ENCODE measurements around the gene FDXACB1. TPM values are rescaled to one million over a fixed set of nuclear protein-coding genes. Genes with fewer than 3 reads are reported as not detected.
A peak's percentile ranks its signal among the peaks of the same experiment; 100 is the strongest.

The FDXACB1 gene
- total and polyA plus RNA-seq, 8 donors = 0.29 to 4.3 (median 1.5) TPM; not detected in 2

DNA sequence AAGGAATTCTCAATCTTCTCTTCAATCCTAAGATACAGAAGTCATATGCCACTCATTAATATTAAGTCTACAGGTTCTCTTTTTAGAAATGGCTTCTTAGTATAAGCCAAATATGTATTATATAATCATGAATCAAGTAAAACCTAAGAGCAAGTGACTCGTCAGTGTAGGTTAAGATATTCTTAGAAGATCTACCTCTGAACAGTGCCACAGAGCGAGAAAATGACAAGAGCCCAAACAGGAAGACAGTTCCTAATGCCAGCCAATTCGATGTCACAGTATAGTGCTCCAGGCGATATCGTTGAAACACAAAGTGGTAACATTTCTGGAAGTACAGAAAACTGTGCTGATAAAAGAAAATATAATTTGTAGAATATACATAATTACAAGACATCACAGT, 40.9 kb downstream of the FDXACB1 start:
- no peaks in the 10 kb centered on the region for H3K9me3 ChIP-seq

DNA sequence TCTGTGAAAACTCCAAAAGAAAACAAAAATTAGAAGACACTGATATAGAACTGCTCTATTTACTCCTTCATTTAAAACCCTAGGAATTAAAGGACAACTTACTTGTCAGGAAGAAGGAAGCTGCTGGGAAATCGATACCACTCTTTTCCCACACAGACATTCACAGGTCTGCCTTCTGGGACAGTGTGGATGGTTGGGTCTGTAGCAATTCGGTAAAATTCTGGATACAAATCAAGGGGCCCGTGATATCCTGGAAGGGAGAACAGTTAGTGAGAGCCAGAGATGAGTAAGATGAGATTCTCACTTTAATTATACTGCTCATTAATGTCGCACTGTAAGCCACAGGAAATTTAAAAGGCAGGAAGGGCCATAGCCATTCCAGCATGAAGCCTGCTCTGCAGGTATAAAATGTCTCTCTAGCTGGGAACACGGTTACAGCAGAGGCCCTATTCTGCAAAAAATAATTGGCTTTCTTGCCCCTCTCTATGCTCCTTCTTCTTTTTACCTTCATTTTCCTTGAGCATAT, 41.5 kb downstream of the FDXACB1 start:
- Histone ChIP-seq H3K27me3 (no peaks in the 10 kb centered on the region), H3K4me1 (peaks cover 0 to 33% (median 16%) of the 10 kb centered on the region in 4 donors), H3K27ac (peak overlapping the region in 1 of 5 donors; percentile 8), H3K36me3 (peaks cover 4 to 52% (median 44%) of the 10 kb centered on the region in 4 donors), H3K4me3 (no peak overlapping the region), H3K9me3 (no peaks in the 10 kb centered on the region)
- TF ChIP-seq POLR2A (IDR thresholded peaks at IDR 0.05) (no peak), POLR2AphosphoS5 (IDR thresholded peaks at IDR 0.05) (no peak)
- TF ChIP-seq, protein P1, sequence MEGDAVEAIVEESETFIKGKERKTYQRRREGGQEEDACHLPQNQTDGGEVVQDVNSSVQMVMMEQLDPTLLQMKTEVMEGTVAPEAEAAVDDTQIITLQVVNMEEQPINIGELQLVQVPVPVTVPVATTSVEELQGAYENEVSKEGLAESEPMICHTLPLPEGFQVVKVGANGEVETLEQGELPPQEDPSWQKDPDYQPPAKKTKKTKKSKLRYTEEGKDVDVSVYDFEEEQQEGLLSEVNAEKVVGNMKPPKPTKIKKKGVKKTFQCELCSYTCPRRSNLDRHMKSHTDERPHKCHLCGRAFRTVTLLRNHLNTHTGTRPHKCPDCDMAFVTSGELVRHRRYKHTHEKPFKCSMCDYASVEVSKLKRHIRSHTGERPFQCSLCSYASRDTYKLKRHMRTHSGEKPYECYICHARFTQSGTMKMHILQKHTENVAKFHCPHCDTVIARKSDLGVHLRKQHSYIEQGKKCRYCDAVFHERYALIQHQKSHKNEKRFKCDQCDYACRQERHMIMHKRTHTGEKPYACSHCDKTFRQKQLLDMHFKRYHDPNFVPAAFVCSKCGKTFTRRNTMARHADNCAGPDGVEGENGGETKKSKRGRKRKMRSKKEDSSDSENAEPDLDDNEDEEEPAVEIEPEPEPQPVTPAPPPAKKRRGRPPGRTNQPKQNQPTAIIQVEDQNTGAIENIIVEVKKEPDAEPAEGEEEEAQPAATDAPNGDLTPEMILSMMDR (IDR thresholded peaks at IDR 0.05) = no peak
- intact Hi-C loops (cut with DNase I; ENCODE audit: low total_unique reads) = no loop called here
- no peak for DNase-seq
- WGBS, 5 donors = 86 to 92% (median 89%) methylated on average over 5 of the region's 5 CpGs

More for the DNA sequence above, 40.9 kb downstream of the FDXACB1 start:
- TF ChIP-seq EP300 (IDR thresholded peaks at IDR 0.05) = no peak
- no peak for TF ChIP-seq POLR2AphosphoS5 (IDR thresholded peaks at IDR 0.05)
- TF ChIP-seq POLR2A (IDR thresholded peaks at IDR 0.05) = no peak
- Histone ChIP-seq H3K36me3 (peaks cover 4 to 56% (median 49%) of the 10 kb centered on the region in 4 donors), H3K27me3 (no peaks in the 10 kb centered on the region), H3K4me3 (no peak overlapping the region), H3K27ac (no peak overlapping the region), H3K4me1 (peaks cover 0 to 33% (median 16%) of the 10 kb centered on the region in 4 donors)
- intact Hi-C loops (cut with DNase I; ENCODE audit: low total_unique reads) = no loop called here
- DNase-seq = no peak
- 94 to 97% (median 94%) methylated on average over 5 of the region's 5 CpGs for WGBS, 5 donors

DNA sequence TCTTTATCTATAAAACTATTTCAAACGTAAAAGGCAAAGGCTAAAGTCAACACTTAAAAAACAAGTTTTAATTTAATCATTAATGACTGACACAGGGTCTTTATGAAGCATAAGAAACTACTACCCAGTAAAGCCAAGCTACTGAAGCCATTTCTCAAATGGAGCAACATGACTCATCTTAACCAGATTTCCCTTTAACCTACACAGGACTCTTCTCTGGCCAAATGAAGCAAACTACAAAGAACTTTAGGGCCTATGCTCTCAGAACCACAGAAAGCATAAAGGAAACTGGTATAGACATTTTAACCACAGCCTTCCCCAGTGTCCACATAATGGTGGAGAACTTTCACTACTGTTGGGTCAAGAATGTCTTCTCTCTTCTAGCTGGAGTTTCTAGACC, 42.2 kb downstream of the FDXACB1 start:
- H3K27ac ChIP-seq = peak overlapping the region in 2 of 5 donors; percentile 8 to 21
- H3K36me3 ChIP-seq = peaks cover 4 to 50% (median 44%) of the 10 kb centered on the region in 4 donors
- DNase-seq = peak in 1 of 2 donors; percentile 38
- H3K4me1 ChIP-seq = peaks cover 0 to 33% (median 16%) of the 10 kb centered on the region in 4 donors
- 22 to 67% (median 50%) methylated on average over 1 of the region's 1 CpG for WGBS, 5 donors
- no peaks in the 10 kb centered on the region for H3K9me3 ChIP-seq
- intact Hi-C loops (cut with DNase I; ENCODE audit: low total_unique reads) = no loop called here
- no peak overlapping the region for H3K4me3 ChIP-seq
- TF ChIP-seq POLR2A (IDR thresholded peaks at IDR 0.05) (no peak), POLR2AphosphoS5 (IDR thresholded peaks at IDR 0.05) (no peak), EP300 (IDR thresholded peaks at IDR 0.05) (no peak)
- TF ChIP-seq, protein P1 (IDR thresholded peaks at IDR 0.05) = no peak
- H3K27me3 ChIP-seq = no peaks in the 10 kb centered on the region

DNA sequence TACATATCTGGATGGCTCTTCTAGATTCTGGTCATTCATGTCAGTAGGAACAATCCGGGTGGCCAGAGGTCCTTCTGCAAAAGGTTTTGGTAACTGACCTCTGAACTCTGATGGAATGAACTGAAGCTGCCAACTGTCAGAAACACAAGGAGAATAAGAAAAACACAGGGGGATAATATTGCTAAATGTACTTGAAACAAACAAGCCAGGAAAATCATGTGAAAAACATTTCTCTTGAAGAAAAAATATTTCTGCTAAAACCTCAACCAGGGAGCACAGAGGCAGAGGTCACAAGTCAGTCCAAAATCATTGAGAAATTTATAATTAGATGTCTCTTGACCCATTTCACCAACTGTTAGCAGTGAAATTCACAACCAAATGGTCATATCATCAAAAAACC, 42.8 kb downstream of the FDXACB1 start:
- no peak overlapping the region for H3K27ac ChIP-seq
- H3K36me3 ChIP-seq = peaks cover 4 to 55% (median 47%) of the 10 kb centered on the region in 4 donors
- no peak overlapping the region for H3K4me3 ChIP-seq
- H3K9me3 ChIP-seq = no peaks in the 10 kb centered on the region
- no peaks in the 10 kb centered on the region for H3K27me3 ChIP-seq
- WGBS, 5 donors = 55 to 97% (median 72%) methylated on average over 1 of the region's 1 CpG
- peaks cover 0 to 27% (median 13%) of the 10 kb centered on the region in 4 donors for H3K4me1 ChIP-seq
- intact Hi-C loops (cut with DNase I; ENCODE audit: low total_unique reads) = no loop called here
- TF ChIP-seq POLR2A (IDR thresholded peaks at IDR 0.05) = no peak
- DNase-seq = no peak

DNA sequence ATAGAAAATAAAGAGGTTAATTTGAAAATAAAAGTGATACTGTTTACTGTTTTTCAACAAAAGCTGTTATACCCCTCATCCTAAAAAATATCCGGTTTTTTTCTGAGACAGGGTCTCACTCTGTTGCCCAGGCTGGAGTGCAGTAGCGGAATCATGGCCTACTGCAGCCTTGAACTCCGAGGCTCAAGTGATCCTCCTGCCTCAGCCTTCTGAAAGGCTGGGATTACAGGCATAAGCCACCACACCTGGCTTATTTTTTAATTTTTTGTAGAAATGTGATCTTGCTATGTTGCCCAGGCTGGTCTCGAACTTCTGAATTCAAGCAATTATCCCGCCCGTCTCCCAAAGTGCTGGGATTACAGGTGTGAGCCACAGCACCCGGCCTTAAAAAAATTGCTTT, 43.3 kb downstream of the FDXACB1 start:
- TF ChIP-seq POLR2AphosphoS5 (IDR thresholded peaks at IDR 0.05) (no peak), POLR2A (IDR thresholded peaks at IDR 0.05) (no peak), EP300 (IDR thresholded peaks at IDR 0.05) (no peak)
- TF ChIP-seq, protein P1 (IDR thresholded peaks at IDR 0.05) = no peak
- Histone ChIP-seq H3K36me3 (peaks cover 4 to 60% (median 52%) of the 10 kb centered on the region in 4 donors), H3K27ac (no peak overlapping the region), H3K4me3 (no peak overlapping the region), H3K4me1 (peaks cover 0 to 22% (median 11%) of the 10 kb centered on the region in 4 donors), H3K27me3 (no peaks in the 10 kb centered on the region), H3K9me3 (no peaks in the 10 kb centered on the region)
- intact Hi-C loops (cut with DNase I; ENCODE audit: low total_unique reads) = no loop called here
- no peak for DNase-seq
- 93 to 97% (median 95%) methylated on average over 7 of the region's 7 CpGs for WGBS, 5 donors
